GM23248 (cell line): ENCODE measurements around the gene PPCDC.

Experiments used
- EZH2 ChIP-seq: fragments of 200-600 bp; sonication (generic); IDR thresholded peaks from 2 replicates; pipeline ENCODE4 v1.6.1; 2018; ENCODE audit warnings: antibody characterized with exemption, mild to moderate bottlenecking; ENCODE audit not compliant: insufficient read depth, poor library complexity, severe bottlenecking
- EZH2phosphoT487 ChIP-seq: fragments of 200-600 bp; sonication (generic); IDR thresholded peaks from 2 replicates; pipeline ENCODE4 v1.6.1; 2018; ENCODE audit warnings: antibody characterized with exemption, moderate library complexity, mild to moderate bottlenecking, low read depth; ENCODE audit not compliant: insufficient read depth

GRCh38 chr15:74989527-74989926 lies 33.9 kb upstream of the PPCDC start:
- TF ChIP-seq EZH2 = no peak
- no peak for TF ChIP-seq EZH2phosphoT487
